ENCODE data around the gene HOXB9.

The HOXB9 gene

GRCh38 chr17:48639136-48639535 is 13.0 kb upstream of the HOXB9 start:
- DNase-seq, result no peak

DNA sequence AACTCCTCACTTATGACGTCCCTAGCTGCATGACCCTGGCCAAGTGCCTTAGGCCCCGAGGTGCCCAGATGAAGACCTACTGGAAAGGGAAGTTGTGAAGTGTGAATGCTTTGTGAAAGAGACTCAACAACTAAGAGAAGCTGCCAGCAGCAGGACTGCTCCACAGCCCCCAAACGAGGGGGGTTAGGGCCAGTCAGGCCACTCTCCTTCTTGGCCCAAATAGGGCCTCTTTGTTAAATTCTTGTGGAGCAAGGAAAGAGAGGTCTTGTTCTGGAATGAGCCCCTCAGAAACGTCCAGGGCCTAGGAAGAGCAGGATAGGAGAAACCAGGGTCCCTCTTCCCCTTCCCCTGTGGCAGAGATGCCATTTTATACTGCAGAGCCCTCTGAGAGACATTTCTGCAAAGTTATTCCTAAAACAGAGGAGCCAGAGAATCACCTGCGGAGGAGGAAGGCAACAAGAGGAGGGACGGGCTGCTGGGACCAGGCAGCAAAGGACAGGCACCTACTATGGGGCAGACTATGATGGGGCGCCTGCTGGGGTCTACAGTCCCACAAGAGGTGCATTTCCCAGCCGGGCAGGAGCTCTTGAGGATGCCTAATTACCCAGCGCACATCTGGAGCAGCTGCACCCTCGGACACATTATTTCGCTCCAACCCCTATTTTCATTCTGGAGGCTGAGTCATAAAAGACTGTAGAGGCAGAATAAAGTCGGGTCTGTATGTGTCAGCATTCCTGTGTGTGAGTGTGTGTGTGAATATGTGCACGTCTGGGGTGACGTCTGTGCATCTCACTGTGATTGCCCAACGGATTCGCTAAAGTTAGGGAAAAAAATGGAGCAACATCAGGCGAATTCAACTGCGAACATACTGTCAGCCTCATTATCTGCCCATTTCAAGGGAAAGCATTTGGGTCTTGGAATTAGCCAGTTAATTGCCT is 11.4 kb upstream of the HOXB9 start:
- no peak for DNase-seq

GRCh38 chr17:48636177-48637018 is 10.2 kb upstream of the HOXB9 start:
- DNase-seq, result peak; percentile 85 to 89

DNA sequence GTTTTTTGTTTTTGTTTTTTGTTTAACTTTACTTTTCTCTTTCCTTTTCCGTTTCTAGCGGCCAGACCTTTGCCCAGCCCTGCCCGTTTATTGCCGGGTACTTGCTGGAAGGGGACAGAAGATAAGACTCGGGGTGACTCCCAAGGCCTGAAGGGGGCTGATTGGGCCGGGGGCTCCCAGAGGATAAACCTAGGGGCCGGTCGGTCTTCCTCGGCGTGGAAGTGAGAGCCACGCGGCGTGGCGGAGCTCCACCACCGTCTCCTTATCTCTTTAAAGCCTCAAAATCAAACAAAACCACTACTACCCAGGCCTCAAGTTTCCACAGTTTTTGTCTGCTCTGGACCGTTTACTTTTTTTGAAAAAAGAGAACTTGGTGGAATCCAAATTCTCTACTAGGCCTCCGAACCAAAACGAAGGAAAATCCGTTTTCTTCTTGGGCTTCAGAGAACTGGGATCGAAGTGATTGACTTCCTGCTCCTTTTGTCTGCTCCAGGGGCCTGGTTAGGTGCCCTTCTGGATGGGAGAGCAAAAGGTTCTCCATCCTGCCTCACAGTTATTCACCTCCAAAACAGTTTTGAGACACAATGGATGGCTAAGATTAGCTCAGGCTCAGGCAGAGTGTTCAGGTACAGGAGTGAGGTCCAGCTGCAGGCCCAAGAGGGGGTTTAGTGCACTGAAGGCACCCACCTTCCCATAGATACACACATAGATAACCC is 8.5 kb upstream of the HOXB9 start:
- DNase-seq, result no peak

GRCh38 chr17:48633266-48633677 is 7.1 kb upstream of the HOXB9 start:
- DNase-seq, result no peak

DNA sequence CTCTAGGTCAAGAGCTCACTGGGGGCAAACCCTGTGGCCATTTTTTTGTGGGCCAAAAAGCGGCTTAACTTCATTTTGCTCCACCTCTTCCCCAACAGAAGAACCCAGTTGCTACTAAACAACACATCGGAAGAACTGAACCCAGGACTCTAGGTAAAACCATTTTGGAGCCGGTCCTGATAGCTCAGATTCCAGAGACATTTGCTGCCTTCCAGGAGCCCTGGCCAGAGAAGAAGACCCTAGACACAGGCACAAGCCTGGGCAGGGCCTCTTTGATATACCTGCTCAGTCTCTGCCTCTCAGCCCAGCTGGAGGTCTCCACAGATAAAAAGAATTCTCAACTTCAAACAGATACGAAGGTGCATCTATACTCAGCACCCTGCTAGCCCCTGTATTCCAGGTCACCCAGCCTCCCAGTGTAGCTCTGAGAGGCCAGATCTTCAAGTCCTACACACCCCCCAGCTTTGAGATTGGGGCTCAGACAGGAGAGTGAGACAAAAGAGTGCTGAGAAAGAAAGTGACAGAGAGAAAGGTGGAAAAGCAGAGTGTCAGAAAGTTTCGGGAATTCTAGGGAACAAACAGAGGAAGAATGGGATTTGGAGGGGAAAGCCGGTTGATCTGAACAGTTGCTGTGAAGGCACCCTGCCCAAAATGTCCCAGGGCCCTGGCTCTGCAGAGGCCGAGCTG is 6.6 kb upstream of the HOXB9 start:
- no peak for DNase-seq

GRCh38 chr17:48631693-48632578 is 5.8 kb upstream of the HOXB9 start:
- DNase-seq, result no peak

DNA sequence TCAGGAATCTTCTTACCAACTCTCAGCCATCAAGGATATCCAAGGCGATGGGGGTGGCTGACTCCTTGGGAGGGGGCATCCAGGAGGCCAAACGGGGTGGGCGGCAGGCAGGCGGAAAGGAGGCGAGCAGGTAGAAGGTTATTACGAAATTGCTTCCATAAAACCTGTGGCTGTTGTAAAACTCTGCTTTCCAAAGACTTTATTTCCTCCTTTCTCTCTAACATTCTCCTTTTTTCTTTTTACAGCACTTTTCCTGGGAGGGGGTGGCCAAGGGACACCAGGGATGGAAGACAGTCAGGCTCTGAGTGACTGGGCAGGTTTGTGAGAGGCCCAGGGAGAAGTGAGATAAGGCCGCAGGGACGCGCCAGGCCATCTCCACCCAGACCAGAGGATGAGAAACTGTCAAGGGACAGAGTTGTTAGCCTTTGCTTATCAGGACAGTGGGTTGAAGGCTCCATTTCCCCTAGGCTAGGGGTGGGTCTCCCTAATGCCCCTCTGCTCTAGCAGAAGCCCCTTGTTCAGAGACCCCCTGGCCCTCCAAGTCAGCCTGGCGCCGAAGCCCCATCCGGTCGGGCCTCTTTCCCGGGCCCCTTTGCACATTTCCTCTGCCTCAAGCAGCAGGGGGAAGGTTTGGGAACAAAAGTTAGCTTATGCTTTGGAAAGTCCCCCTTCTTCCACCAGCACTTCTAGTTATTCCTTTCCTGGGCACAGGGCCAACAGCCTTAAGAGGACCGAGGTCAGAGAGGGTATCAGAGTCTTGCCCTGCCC is 5.0 kb upstream of the HOXB9 start:
- DNase-seq, result no peak

GRCh38 chr17:48630009-48630924 is 4.1 kb upstream of the HOXB9 start:
- DNase-seq, result no peak

DNA sequence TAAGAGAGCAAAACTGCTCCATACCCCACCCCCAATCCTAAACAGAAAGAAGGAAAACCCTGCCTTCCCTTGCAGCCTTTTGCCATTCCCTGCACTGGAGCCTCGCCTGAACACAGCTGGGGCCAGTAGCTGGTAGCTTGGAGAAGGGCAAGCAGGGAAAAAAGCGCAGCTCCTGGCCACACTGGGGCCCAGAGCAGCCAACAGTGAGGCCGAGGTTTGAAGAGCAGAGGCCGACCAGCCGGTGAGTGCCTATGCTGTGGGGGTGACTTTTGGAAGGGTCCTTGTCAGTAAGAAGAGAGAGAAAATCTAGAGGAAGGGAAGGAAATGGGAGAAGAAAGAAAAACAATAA is 3.2 kb upstream of the HOXB9 start:
- no peak for DNase-seq

- DNase-seq, result no peak
Observed at GRCh38 chr17:48628649-48629410, 2.7 kb upstream of the HOXB9 start.

- no peak for DNase-seq
Observed at GRCh38 chr17:48627623-48628521, 1.7 kb upstream of the HOXB9 start.

- DNase-seq, result no peak
Observed at GRCh38 chr17:48627118-48627597, 1.0 kb upstream of the HOXB9 start.

- DNase-seq, result peak; percentile 45 to 54
Observed at GRCh38 chr17:48625495-48626244, 488 bp downstream of the HOXB9 start.

DNA sequence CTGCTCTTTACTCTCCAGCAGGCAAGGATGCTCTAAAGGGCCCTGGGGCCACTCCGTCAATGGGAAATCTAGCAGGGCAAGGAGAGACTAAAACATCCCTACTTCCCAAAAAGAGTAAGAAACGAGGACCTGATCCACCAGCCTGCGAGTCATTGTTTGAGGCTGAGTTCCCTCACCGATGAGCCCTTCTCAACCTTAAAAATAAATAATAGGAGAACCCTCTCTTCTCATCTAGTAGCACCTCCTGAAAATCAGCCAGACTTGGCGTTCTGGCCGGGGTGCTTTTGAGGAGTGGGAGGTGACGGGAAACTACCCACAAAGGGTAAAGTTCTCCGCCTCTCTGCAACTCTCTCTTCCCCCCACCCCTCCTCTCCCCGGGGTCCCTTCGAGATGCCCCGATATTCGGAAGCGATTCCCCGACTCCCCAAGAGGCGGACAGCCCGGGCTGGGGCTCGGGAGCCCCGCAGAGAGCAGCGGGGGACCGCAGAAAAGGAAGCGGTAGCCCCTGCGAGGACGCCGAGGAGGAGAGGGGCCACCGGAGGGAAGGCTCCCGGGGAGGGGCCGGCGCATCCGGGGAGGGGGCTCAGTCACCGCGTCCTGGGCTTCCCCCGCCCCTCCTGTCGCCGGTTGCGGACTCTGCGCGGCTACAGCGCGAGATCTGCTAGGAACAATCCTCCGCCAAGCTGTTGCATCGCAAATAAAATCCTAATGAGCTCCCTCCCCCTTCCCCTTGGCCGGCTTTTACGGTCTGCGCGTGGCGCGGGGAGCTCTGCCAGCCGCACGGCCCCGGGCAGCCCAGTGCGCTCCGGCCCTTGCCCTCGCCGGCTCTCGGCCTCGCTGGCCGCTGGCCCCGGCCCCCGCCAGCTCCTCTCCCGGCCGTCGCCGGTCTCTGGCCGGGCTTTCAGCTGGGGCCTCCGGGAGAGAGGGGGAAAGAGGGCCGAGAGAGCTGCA is 1.3 kb downstream of the HOXB9 start:
- DNase-seq, result no peak

DNA sequence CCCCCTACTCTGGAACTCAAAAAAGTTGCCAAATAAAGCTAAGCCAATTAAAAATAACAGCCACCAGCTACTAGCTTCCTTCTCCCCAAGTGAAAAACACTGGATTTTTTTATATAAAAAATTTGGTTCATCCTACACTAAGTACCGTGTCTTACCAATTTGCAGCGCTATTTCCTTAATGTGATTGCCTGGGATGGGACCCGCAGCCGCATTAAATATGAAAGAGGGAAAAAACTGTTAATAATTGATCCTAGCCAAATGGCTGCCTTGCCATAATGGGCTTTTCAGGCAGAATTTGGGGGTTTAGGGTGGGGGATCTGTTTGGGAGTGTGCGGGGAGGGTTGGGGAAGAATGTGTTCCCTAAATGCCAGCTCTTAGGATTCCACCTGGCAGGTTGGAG is 2.0 kb downstream of the HOXB9 start:
- DNase-seq, result no peak

Measured in activated CD4-positive, alpha-beta T cell treated with anti-CD3 and anti-CD28 coated beads, Interleukin-2, amount 50 U/mL, for 48 hours (primary cell).